Activated CD4-positive, alpha-beta memory T cell treated with anti-CD3 and anti-CD28 coated beads for 36 hours (primary cell): ENCODE measurements around the gene ANXA4. TPM values are rescaled to one million over a fixed set of nuclear protein-coding genes. Genes with fewer than 3 reads are reported as not detected.

Source experiments
- total RNA-seq, 2 experiments: library from RNA; stranded (reverse); gene quantifications; one replicate each; pipeline ENCODE4 v1.2.3, GENCODE V29; 2021

ANXA4 gene
- total RNA-seq, 2 experiments from 2014 or later, result 41.3 to 43.2 TPM

Other genes starting within 250 kb of the ANXA4 start
- 10 to 100 TPM; 95.2 to 99.3 TPM for gene AAK1, start 98.4 kb upstream of the ANXA4 start, total RNA-seq
- gene GMCL1, start 87.5 kb downstream of the ANXA4 start, total RNA-seq, result 10 to 100 TPM; 20.6 to 22.1 TPM
- gene SNRNP27, start 151.8 kb downstream of the ANXA4 start, total RNA-seq, result 10 to 100 TPM; 67.5 to 70.4 TPM
- gene MXD1, start 173.0 kb downstream of the ANXA4 start, total RNA-seq, result 10 to 100 TPM; 14.1 to 15.9 TPM
- gene ASPRV1, start 219.5 kb downstream of the ANXA4 start, total RNA-seq, result under 1 TPM; 0.63 to 0.71 TPM